ENCODE measurements around the gene CYP27A1.

- TF ChIP-seq, protein P1, sequence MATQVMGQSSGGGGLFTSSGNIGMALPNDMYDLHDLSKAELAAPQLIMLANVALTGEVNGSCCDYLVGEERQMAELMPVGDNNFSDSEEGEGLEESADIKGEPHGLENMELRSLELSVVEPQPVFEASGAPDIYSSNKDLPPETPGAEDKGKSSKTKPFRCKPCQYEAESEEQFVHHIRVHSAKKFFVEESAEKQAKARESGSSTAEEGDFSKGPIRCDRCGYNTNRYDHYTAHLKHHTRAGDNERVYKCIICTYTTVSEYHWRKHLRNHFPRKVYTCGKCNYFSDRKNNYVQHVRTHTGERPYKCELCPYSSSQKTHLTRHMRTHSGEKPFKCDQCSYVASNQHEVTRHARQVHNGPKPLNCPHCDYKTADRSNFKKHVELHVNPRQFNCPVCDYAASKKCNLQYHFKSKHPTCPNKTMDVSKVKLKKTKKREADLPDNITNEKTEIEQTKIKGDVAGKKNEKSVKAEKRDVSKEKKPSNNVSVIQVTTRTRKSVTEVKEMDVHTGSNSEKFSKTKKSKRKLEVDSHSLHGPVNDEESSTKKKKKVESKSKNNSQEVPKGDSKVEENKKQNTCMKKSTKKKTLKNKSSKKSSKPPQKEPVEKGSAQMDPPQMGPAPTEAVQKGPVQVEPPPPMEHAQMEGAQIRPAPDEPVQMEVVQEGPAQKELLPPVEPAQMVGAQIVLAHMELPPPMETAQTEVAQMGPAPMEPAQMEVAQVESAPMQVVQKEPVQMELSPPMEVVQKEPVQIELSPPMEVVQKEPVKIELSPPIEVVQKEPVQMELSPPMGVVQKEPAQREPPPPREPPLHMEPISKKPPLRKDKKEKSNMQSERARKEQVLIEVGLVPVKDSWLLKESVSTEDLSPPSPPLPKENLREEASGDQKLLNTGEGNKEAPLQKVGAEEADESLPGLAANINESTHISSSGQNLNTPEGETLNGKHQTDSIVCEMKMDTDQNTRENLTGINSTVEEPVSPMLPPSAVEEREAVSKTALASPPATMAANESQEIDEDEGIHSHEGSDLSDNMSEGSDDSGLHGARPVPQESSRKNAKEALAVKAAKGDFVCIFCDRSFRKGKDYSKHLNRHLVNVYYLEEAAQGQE (IDR thresholded peaks at IDR 0.05), result no peak
- TF ChIP-seq, protein P2, sequence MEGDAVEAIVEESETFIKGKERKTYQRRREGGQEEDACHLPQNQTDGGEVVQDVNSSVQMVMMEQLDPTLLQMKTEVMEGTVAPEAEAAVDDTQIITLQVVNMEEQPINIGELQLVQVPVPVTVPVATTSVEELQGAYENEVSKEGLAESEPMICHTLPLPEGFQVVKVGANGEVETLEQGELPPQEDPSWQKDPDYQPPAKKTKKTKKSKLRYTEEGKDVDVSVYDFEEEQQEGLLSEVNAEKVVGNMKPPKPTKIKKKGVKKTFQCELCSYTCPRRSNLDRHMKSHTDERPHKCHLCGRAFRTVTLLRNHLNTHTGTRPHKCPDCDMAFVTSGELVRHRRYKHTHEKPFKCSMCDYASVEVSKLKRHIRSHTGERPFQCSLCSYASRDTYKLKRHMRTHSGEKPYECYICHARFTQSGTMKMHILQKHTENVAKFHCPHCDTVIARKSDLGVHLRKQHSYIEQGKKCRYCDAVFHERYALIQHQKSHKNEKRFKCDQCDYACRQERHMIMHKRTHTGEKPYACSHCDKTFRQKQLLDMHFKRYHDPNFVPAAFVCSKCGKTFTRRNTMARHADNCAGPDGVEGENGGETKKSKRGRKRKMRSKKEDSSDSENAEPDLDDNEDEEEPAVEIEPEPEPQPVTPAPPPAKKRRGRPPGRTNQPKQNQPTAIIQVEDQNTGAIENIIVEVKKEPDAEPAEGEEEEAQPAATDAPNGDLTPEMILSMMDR (IDR thresholded peaks at IDR 0.05; ENCODE audit: low read depth, low read length, missing input control), result no peak
These were observed 17.0 kb downstream of the CYP27A1 start for GRCh38 chr2:218798767-218799504.
